HG02571 (cell line): ENCODE data around the gene TK1.
"Not testable (repeated sequence)": the region's sequence is repeated elsewhere in the genome, so short reads cannot be mapped to it uniquely, and the experiment has no call there.

Experiments used
- ATAC-seq: cut with Tn5 transposase; IDR thresholded peaks from one replicate; pipeline ENCODE4 v1.9.1; 2021; ENCODE audit warnings: mild to moderate bottlenecking, moderate library complexity; ENCODE audit not compliant: unreplicated experiment

The TK1 gene

GRCh38 chr17:78180083-78180482, 6.8 kb downstream of the TK1 start:
- no peak for ATAC-seq

GRCh38 chr17:78179372-78179771, 7.5 kb downstream of the TK1 start:
- ATAC-seq: no peak

GRCh38 chr17:78176548-78177025, 10.3 kb downstream of the TK1 start:
- no peak for ATAC-seq

GRCh38 chr17:78175643-78175981, 11.2 kb downstream of the TK1 start:
- ATAC-seq: no peak

- ATAC-seq: no peak
These were observed 11.8 kb downstream of the TK1 start for GRCh38 chr17:78174870-78175642.

GRCh38 chr17:78174346-78174869, 12.4 kb downstream of the TK1 start:
- no peak for ATAC-seq

- no peak for ATAC-seq
These were observed 13.6 kb downstream of the TK1 start for GRCh38 chr17:78173097-78173715.

GRCh38 chr17:78172249-78173051, 14.4 kb downstream of the TK1 start:
- no peak for ATAC-seq

- ATAC-seq: not testable (repeated sequence)
These were observed 15.1 kb downstream of the TK1 start for GRCh38 chr17:78171591-78172248.

GRCh38 chr17:78170692-78171590, 15.9 kb downstream of the TK1 start:
- ATAC-seq: no peak

GRCh38 chr17:78168903-78169793, 17.7 kb downstream of the TK1 start:
- ATAC-seq: no peak

- ATAC-seq: no peak
These were observed 18.5 kb downstream of the TK1 start, which contains the start of gene SYNGR2 for GRCh38 chr17:78168242-78168902. Gene SYNGR2 (plus strand): TSS chr17:78168581. CDS start chr17:78168617, 36 bp downstream.

GRCh38 chr17:78166416-78166815, 20.4 kb downstream of the TK1 start:
- ATAC-seq: no peak

GRCh38 chr17:78164748-78165607, 21.9 kb downstream of the TK1 start:
- ATAC-seq: no peak

- no peak for ATAC-seq
These were observed 22.7 kb downstream of the TK1 start for GRCh38 chr17:78163881-78164747.

GRCh38 chr17:78159575-78160158, 27.2 kb downstream of the TK1 start:
- no peak for ATAC-seq
